Uterus (tissue), 4 donors: ENCODE results near the gene TNFRSF18. TPM values are rescaled to one million over a fixed set of nuclear protein-coding genes. Genes with fewer than 3 reads are reported as not detected.

Source experiments
- DNase-seq, 2 donors: peaks; one replicate each; pipeline ENCODE4 v3.0.0-alpha.2; 2019 to 2020
- H3K27ac ChIP-seq, 2 donors: fragments of 200-600 bp; sonication (generic); 1 replicate in 1 of 2; 2 replicates in 1 of 2; pipeline ENCODE4 v1.5.1; 2016 to 2018
- H3K27me3 ChIP-seq, 2 donors: fragments of 200-600 bp; sonication (generic); one replicate each; pipeline ENCODE4 v1.5.1; 2018 to 2019; ENCODE audit warnings: control low read depth in 1 of 2
- H3K36me3 ChIP-seq, 2 donors: fragments of 200-600 bp; sonication (generic); one replicate each; pipeline ENCODE4 v1.5.1; 2019; ENCODE audit warnings: control low read depth in 1 of 2
- H3K4me1 ChIP-seq, 2 donors: fragments of 200-600 bp; sonication (generic); one replicate each; pipeline ENCODE4 v1.5.1; 2018 to 2019; ENCODE audit warnings: control low read depth in 1 of 2
- H3K4me3 ChIP-seq, 2 donors: fragments of 200-600 bp; sonication (generic); 1 replicate in 1 of 2; 2 replicates in 1 of 2; pipeline ENCODE4 v1.5.1; 2018 to 2019; ENCODE audit warnings: mild to moderate bottlenecking in 1 of 2
- H3K9me3 ChIP-seq, 2 donors: fragments of 200-600 bp; sonication (generic); one replicate each; pipeline ENCODE4 v1.5.1; 2019; ENCODE audit warnings: control low read depth in 1 of 2
- POLR2A ChIP-seq, 2 donors: fragments of 450-650 bp; IDR thresholded peaks; one replicate each; pipeline ENCODE4 v1.6.1; 2016; ENCODE audit warnings: antibody characterized with exemption in 2 of 2, mild to moderate bottlenecking in 1 of 2, moderate library complexity in 1 of 2
- intact Hi-C: fragments of 100-400 bp; cut with DNase I; formaldehyde crosslinking; loops from one replicate; pipeline ENCODE4 v1.15.1; 2023; ENCODE audit warnings: low total_unique reads
- total RNA-seq, 4 donors: library from RNA; depleted of rRNA in 3 of 4; stranded (reverse); fragments of >200 nt in 3 of 4; gene quantifications; one replicate each; pipeline versions ENCODE4 v1.1.0 to v1.2.4, GENCODE V29; 2014 to 2023
- TF ChIP-seq, protein P1 (sequence below), 4 experiments: fragments of 200-600 bp in 2 of 4; fragments of 450-650 bp in 2 of 4; sonication (generic) in 2 of 4; IDR thresholded peaks; one replicate each; pipeline ENCODE4 v1.5.1; 2016 to 2019; ENCODE audit warnings: antibody characterized with exemption in 4 of 4, mild to moderate bottlenecking in 2 of 4, moderate library complexity in 1 of 4
- donor health status: DM: yes; HTN: yes; CAD: no.

The TNFRSF18 gene
- total RNA-seq, 4 donors from 2014 or later, result 0.37 to 2.6 TPM; not detected in 2

DNA sequence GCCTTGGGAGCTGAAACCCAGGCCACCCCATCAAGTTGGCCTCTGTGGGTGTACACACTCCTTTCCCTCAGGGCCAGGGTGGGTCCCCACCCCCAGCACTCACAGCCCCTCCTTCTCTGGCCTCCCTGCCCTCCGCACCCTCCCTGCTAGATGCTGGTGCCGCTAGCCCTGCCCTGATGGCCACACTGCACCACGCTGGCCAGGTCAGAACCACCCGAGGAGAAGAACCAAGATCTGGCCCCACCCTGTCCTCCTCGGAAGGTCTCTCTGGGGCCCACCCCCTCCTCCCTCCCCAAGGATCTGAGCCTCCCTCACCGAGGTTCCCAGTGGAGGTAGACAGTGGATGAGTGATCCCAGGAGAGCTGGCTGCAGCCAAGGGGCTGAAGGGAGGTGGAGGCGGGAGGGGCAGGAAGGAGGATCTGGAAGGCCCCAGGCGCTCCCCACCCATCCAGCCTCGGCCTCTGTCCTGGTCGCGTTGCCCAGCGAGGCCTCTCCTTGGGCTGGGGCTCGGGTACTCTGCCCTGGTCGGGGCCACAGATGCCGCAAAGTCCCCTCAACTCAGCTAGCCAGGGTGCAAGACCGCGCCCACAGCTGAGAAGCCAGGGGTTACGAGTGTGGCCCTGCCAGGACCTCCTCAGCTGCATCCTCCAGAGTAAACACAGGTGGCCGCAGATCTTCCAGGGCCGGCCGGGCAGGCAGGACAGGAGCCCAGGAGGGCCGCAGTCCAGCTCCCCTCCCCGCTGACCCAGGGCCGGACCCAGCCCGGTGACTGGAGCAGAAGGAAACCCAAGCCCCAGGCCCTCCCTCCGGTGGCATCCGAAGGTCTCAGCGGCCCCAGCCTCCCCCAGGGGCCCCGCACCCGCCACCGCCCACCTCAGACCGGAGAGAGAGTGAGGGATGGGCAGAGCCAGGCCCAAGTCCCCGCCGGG is 30.8 kb upstream of the TNFRSF18 start:
- TF ChIP-seq POLR2A (IDR thresholded peaks at IDR 0.05), result no peak
- TF ChIP-seq, protein P1, sequence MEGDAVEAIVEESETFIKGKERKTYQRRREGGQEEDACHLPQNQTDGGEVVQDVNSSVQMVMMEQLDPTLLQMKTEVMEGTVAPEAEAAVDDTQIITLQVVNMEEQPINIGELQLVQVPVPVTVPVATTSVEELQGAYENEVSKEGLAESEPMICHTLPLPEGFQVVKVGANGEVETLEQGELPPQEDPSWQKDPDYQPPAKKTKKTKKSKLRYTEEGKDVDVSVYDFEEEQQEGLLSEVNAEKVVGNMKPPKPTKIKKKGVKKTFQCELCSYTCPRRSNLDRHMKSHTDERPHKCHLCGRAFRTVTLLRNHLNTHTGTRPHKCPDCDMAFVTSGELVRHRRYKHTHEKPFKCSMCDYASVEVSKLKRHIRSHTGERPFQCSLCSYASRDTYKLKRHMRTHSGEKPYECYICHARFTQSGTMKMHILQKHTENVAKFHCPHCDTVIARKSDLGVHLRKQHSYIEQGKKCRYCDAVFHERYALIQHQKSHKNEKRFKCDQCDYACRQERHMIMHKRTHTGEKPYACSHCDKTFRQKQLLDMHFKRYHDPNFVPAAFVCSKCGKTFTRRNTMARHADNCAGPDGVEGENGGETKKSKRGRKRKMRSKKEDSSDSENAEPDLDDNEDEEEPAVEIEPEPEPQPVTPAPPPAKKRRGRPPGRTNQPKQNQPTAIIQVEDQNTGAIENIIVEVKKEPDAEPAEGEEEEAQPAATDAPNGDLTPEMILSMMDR (IDR thresholded peaks at IDR 0.05), result no peak
- Histone ChIP-seq H3K27me3 (peaks cover 0 to 4% of the 10 kb centered on the region in 2 donors), H3K4me1 (peaks cover 0 to 21% of the 10 kb centered on the region in 2 donors), H3K27ac (no peak overlapping the region), H3K4me3 (no peak overlapping the region), H3K9me3 (no peaks in the 10 kb centered on the region), H3K36me3 (no peaks in the 10 kb centered on the region)
- no peak for DNase-seq
- intact Hi-C loops, result loop anchor here (10.0 kb wide), 1 partner anchor 262 kb away; no protein-coding TSS in a partner anchor

DNA sequence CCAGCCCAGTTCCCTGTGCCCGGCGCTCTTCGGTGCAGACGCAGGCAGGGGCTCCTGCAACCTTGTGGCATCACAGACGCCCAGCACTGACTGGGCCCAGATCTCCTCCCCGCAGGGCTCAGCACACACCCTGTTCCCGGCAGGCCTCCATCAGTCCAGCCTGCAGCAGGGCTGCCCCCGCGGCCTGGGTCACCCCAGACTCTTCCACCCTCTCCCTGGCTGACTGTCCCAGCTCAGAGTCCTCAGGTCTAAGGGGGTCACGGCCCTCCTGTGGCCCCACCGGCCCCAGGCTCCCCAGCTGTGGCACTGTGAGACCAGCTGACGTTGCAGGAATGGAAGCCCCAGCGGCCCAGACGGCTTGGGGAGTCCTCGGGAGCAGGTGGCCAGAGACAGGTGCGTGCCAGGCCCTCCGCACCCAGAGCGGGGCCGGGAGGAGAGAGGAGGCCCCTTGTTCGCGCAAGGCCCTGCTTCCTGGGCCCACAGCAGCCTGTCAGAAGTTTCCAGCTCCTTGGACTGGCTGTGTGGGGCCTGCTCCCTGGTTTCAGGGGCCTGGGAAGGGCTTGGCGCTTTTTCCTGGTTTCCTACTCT is 29.9 kb upstream of the TNFRSF18 start:
- Histone ChIP-seq H3K27me3 (peaks cover 0 to 4% of the 10 kb centered on the region in 2 donors), H3K9me3 (no peaks in the 10 kb centered on the region), H3K36me3 (no peaks in the 10 kb centered on the region), H3K4me3 (no peak overlapping the region), H3K27ac (no peak overlapping the region), H3K4me1 (peaks cover 0 to 21% of the 10 kb centered on the region in 2 donors)
- TF ChIP-seq POLR2A (IDR thresholded peaks at IDR 0.05), result no peak
- DNase-seq, result no peak
- intact Hi-C loops, result loop anchor here (10.0 kb wide), 1 partner anchor 261 kb away; no protein-coding TSS in a partner anchor

DNA sequence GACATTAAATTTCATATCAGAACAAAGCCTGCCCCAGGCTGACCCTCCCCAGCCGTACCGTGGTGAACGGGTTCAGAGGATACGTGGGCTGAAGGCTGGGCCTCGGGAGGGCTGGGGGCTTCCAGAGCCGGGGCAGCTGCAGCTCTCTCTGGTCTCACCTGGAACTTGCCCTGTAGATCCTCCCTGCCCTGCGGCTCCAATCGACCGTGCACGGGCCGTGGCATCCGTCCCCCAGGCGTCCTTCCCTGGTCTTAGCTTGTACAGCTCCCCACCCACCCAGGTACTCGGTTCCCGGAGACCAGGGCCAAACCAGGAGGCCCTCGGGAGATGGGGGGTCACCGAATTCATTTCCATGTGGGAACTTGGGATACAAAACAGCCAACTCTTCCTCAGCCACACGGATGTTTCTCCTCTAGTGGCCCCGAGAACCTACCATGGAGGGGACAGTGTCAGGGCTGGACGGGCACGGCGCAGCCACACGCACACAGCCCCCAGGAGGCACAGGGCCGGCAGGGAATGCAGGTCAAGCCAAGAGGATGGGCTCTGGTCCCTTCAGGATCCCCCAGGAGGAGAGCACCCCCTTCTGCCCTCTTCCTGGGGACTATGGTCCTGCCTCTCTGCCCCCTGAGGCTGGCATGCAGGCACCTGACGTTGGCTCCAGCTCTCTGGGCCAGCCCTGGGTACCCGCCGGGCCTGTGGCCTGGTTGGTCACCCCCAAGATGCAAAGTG is 28.8 kb upstream of the TNFRSF18 start:
- Histone ChIP-seq H3K9me3 (no peaks in the 10 kb centered on the region), H3K36me3 (no peaks in the 10 kb centered on the region), H3K4me3 (no peak overlapping the region), H3K27ac (no peak overlapping the region), H3K27me3 (peaks cover 0 to 4% of the 10 kb centered on the region in 2 donors), H3K4me1 (peaks cover 0 to 27% of the 10 kb centered on the region in 2 donors)
- DNase-seq, result no peak
- intact Hi-C loops, result loop anchor here (10.0 kb wide), 1 partner anchor 260 kb away; no protein-coding TSS in a partner anchor
- TF ChIP-seq POLR2A (IDR thresholded peaks at IDR 0.05), result no peak
- TF ChIP-seq, protein P1 (IDR thresholded peaks at IDR 0.05), result no peak

DNA sequence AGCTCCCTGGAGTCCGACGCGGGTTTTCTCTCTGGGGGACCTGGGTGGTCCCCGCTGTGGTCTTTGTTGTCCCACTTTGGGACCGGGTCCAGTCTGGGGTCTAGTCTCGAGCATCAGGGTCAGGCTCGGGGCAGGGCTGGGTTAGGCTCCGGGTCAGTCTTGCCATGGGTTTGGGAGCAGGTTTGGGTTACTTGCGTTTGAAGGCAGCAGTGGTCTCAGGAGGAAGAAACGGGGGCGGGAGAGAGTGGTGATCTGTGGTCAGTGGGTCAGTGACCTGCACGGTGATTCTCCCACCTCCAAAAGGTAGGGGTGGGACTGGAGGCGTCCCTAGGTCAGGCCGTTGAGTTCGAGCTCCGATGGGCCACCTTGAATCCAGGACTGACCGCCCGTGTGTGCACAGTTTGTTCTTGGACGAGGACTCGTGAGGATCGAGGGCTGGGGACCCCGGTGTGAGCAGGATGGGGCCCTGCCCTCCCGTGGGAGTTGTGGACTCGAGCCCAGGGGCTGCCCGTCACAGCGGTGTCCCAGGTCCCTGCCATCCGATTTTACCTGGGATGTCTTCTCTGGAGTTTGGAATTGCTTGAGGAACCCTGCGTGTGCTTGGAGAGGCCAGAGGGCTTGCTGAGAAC is 27.9 kb upstream of the TNFRSF18 start:
- H3K27me3 ChIP-seq, result peaks cover 0 to 3% of the 10 kb centered on the region in 2 donors
- H3K4me1 ChIP-seq, result peaks cover 0 to 36% of the 10 kb centered on the region in 2 donors
- no peak for DNase-seq
- intact Hi-C loops, result loop anchor here (10.0 kb wide), 1 partner anchor 259 kb away; no protein-coding TSS in a partner anchor
- H3K4me3 ChIP-seq, result no peak overlapping the region
- no peak overlapping the region for H3K27ac ChIP-seq
- H3K9me3 ChIP-seq, result no peaks in the 10 kb centered on the region
- no peaks in the 10 kb centered on the region for H3K36me3 ChIP-seq
- no peak for TF ChIP-seq POLR2A (IDR thresholded peaks at IDR 0.05)
- TF ChIP-seq, protein P1 (IDR thresholded peaks at IDR 0.05), result no peak

DNA sequence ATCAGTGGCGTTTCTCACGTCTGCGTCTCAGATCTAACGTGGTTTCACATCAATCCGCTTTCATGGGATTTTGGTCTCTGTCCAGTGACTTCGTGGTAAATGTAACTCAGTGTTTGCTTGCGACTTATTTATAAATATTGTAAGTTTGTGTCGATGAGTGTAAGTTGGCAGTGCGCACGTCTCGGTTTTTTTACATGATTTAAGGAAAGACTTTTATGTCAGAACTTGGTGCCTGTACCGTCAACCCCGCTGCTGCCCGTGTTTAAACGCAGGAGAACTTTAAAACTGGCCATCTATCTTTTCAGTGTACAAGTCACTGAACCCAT is 27.1 kb upstream of the TNFRSF18 start:
- intact Hi-C loops, result loop anchor here (10.0 kb wide), 1 partner anchor 259 kb away; no protein-coding TSS in a partner anchor
- Histone ChIP-seq H3K27ac (no peak overlapping the region), H3K4me1 (peaks cover 0 to 36% of the 10 kb centered on the region in 2 donors), H3K4me3 (no peak overlapping the region), H3K36me3 (no peaks in the 10 kb centered on the region), H3K9me3 (no peaks in the 10 kb centered on the region), H3K27me3 (no peaks in the 10 kb centered on the region)
- TF ChIP-seq, protein P1 (IDR thresholded peaks at IDR 0.05), result no peak
- TF ChIP-seq POLR2A (IDR thresholded peaks at IDR 0.05), result no peak
- no peak for DNase-seq
